K562 (cell line): ENCODE measurements around the gene ZSCAN26. TPM values are rescaled to one million over a fixed set of nuclear protein-coding genes. Genes with fewer than 3 reads are reported as not detected.

Source experiments
- ATF7 ChIP-seq: fragments of 450-650 bp; IDR thresholded peaks from 2 replicates; pipeline ENCODE4 v1.7.1; 2014; ENCODE audit warnings: mild to moderate bottlenecking, moderate library complexity
- CCNT2 ChIP-seq: IDR thresholded peaks from 2 replicates; pipeline ENCODE4 v1.6.1; 2011; ENCODE audit warnings: borderline replicate concordance, low read depth, mild to moderate bottlenecking, moderate library complexity, mixed read lengths, low read length; ENCODE audit not compliant: insufficient read length; ENCODE audit errors: extremely low read depth
- HOXB6 ChIP-seq: fragments of 250-450 bp; sonication (Bioruptor Pico); IDR thresholded peaks from 2 replicates; pipeline ENCODE4 v1.5.1; 2022; ENCODE audit warnings: mild to moderate bottlenecking, borderline replicate concordance
- JUNB ChIP-seq: fragments of 450-650 bp; formaldehyde crosslinking; conservative IDR thresholded peaks from 2 replicates; pipeline ENCODE4 v1.4.0; 2020; ENCODE audit warnings: mild to moderate bottlenecking
- NR4A1 ChIP-seq, 2 experiments: fragments of 250-450 bp in 1 of 2; fragments of 450-650 bp in 1 of 2; sonication (Bioruptor Pico) in 1 of 2; IDR thresholded peaks; 2 replicates each; pipeline versions ENCODE4 v1.4.0 to v1.6.1; 2016 to 2020; ENCODE audit warnings: mild to moderate bottlenecking in 2 of 2, missing compliant biosample characterization in 1 of 2, missing genetic modification characterization in 1 of 2, moderate library complexity in 1 of 2
- NUFIP1 ChIP-seq: fragments of 450-650 bp; IDR thresholded peaks from 2 replicates; pipeline ENCODE4 v1.6.1; 2018; ENCODE audit not compliant: partially characterized antibody
- RB1 ChIP-seq: fragments of 450-650 bp; IDR thresholded peaks from 2 replicates; pipeline ENCODE4 v1.6.1; 2017; ENCODE audit warnings: low read depth, mild to moderate bottlenecking
- SMARCB1 ChIP-seq: IDR thresholded peaks from 2 replicates; pipeline ENCODE4 v1.6.1; 2011; ENCODE audit warnings: improper control_type of control experiment, low read depth; ENCODE audit not compliant: insufficient read length
- SMC3 ChIP-seq: conservative IDR thresholded peaks from 2 replicates; pipeline ENCODE4 v1.6.1; 2011; ENCODE audit warnings: low read depth, low read length, improper control_type of control experiment; ENCODE audit not compliant: insufficient read depth
- TEAD2 ChIP-seq: fragments of 450-650 bp; IDR thresholded peaks from 2 replicates; pipeline ENCODE4 v1.6.1; 2016; ENCODE audit warnings: missing genetic modification characterization, control low read depth, missing compliant biosample characterization
- TRIM24 ChIP-seq, 2 experiments: fragments of 450-650 bp; IDR thresholded peaks; 2 replicates each; pipeline ENCODE4 v1.6.1; 2016
- ZEB2 ChIP-seq: fragments of 450-650 bp; IDR thresholded peaks from 2 replicates; pipeline ENCODE4 v1.6.1; 2016
- ZNF146 ChIP-seq: IDR thresholded peaks from one replicate; pipeline ENCODE4 v1.6.1; 2018; ENCODE audit warnings: missing compliant biosample characterization; ENCODE audit not compliant: unreplicated experiment
- ZNF384 ChIP-seq: IDR thresholded peaks from 2 replicates; pipeline ENCODE4 v1.6.1; 2012; ENCODE audit warnings: low read depth, low read length, improper control_type of control experiment
- polyA plus RNA-seq, 8 experiments: library from polyadenylated mRNA; depleted of rRNA in 4 of 8; stranded (reverse) in 5 of 8; unstranded in 3 of 8; fragments of >200 nt; fragmentation: Nextera tagmentation in 2 of 8; fragmentation: Illumina TruSeq in 1 of 8; extraction: Ambion mirVana in 2 of 8; extraction: Trizol in 1 of 8; gene quantifications; 2 replicates each; pipeline versions ENCODE4 v1.2.1 to v1.2.3, GENCODE V29; 2011 to 2014; ENCODE audit warnings: inconsistent platforms in 1 of 8, missing spikeins in 1 of 8
- total RNA-seq, 7 experiments: library from RNA; depleted of rRNA in 6 of 7; stranded (reverse); fragments of >200 nt in 6 of 7; fragmentation: Illumina TruSeq in 2 of 7; extraction: Trizol in 2 of 7; gene quantifications; 2 replicates each; pipeline versions ENCODE4 v1.2.1 to v1.2.3, GENCODE V29; 2011 to 2021; ENCODE audit warnings: low replicate concordance in 1 of 7
- TF ChIP-seq, protein P1 (sequence below), 2 experiments: fragments of 450-650 bp in 1 of 2; sonication (generic) in 1 of 2; formaldehyde crosslinking in 1 of 2; IDR thresholded peaks; 2 replicates each; pipeline versions ENCODE4 v1.7.1 to v1.9.0; 2016 to 2022; ENCODE audit warnings: inconsistent platforms in 1 of 2, mild to moderate bottlenecking in 1 of 2, missing genetic modification reagents in 1 of 2
- TF ChIP-seq, protein P2 (sequence below): sonication (generic); formaldehyde crosslinking; IDR thresholded peaks from 2 replicates; pipeline ENCODE4 v1.8.0; 2022; ENCODE audit warnings: missing genetic modification reagents, mild to moderate bottlenecking, moderate library complexity, borderline replicate concordance

ZSCAN26 gene
- total and polyA plus RNA-seq, 9 of the 15 experiments (the other 6 are each of a cell fraction or from before 2014, with no cell fraction given), result 5.9 to 14.2 (median 10.5) TPM

GRCh38 chr6:28281288-28282064 lies 14.5 kb downstream of the ZSCAN26 start, which contains the start of gene PGBD1 (continued):
- TF ChIP-seq, protein P1, sequence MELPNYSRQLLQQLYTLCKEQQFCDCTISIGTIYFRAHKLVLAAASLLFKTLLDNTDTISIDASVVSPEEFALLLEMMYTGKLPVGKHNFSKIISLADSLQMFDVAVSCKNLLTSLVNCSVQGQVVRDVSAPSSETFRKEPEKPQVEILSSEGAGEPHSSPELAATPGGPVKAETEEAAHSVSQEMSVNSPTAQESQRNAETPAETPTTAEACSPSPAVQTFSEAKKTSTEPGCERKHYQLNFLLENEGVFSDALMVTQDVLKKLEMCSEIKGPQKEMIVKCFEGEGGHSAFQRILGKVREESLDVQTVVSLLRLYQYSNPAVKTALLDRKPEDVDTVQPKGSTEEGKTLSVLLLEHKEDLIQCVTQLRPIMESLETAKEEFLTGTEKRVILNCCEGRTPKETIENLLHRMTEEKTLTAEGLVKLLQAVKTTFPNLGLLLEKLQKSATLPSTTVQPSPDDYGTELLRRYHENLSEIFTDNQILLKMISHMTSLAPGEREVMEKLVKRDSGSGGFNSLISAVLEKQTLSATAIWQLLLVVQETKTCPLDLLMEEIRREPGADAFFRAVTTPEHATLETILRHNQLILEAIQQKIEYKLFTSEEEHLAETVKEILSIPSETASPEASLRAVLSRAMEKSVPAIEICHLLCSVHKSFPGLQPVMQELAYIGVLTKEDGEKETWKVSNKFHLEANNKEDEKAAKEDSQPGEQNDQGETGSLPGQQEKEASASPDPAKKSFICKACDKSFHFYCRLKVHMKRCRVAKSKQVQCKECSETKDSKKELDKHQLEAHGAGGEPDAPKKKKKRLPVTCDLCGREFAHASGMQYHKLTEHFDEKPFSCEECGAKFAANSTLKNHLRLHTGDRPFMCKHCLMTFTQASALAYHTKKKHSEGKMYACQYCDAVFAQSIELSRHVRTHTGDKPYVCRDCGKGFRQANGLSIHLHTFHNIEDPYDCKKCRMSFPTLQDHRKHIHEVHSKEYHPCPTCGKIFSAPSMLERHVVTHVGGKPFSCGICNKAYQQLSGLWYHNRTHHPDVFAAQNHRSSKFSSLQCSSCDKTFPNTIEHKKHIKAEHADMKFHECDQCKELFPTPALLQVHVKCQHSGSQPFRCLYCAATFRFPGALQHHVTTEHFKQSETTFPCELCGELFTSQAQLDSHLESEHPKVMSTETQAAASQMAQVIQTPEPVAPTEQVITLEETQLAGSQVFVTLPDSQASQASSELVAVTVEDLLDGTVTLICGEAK (IDR thresholded peaks at IDR 0.05), result peak; percentile 69; the same call in 1 of the 2 replicates
- TF ChIP-seq, protein P1 (CRISPR knock-in tag; IDR thresholded peaks at IDR 0.05), result no peak
- TF ChIP-seq RB1 (peak; percentile 88), SMC3 (0 out of 2 replicates have a peak, but pooled peaks have one; percentile 28), JUNB (CRISPR knock-in tag) (no peak), ZEB2 (no peak), SMARCB1 (peak; percentile 43), CCNT2 (peak; percentile 86), NR4A1 (CRISPR knock-in tag; IDR thresholded peaks at IDR 0.05) (no peak), NR4A1 (tag; IDR thresholded peaks at IDR 0.05) (no peak), ZNF146 (CRISPR knock-in tag) (no peak), NUFIP1 (no peak), ZNF384 (no peak), HOXB6 (CRISPR knock-in tag) (no peak), TEAD2 (tag) (no peak), ATF7 (peak; percentile 65), TRIM24 (IDR thresholded peaks at IDR 0.05) (no peak)
- TF ChIP-seq, protein P2, sequence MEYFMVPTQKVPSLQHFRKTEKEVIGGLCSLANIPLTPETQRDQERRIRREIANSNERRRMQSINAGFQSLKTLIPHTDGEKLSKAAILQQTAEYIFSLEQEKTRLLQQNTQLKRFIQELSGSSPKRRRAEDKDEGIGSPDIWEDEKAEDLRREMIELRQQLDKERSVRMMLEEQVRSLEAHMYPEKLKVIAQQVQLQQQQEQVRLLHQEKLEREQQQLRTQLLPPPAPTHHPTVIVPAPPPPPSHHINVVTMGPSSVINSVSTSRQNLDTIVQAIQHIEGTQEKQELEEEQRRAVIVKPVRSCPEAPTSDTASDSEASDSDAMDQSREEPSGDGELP (CRISPR knock-in tag), result peak; percentile 95
